Erythroblast (primary cell): ENCODE results near the gene NXN.

Source experiments
- GATA1 ChIP-seq: IDR thresholded peaks from 2 replicates; pipeline ENCODE4 v1.6.1; 2011; ENCODE audit warnings: low read depth, mild to moderate bottlenecking, control low read depth, low read length, moderate library complexity
- POLR2A ChIP-seq: IDR thresholded peaks from 2 replicates; pipeline ENCODE4 v1.6.1; 2011; ENCODE audit warnings: mild to moderate bottlenecking, low read length

DNA sequence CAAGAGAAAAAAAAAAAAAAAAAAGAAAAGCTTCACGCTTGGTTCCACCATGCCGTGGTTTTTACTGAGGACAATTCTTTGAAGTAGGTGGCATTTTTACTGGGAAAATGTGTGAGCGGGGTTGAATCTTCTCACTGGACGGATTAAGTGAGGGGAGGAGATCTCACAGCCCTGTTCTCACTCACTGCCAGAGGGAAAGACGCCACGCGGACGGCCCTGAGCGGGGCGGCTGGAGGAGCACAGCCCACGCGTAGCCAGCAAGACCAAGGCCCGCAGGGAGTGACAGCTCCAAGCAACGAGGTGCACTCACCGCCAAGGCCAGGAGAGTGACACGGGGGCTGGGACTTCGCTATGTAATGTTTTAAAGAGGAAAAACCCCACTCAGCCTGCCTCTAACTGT, 154.4 kb downstream of the NXN start:
- TF ChIP-seq POLR2A = no peak
- no peak for TF ChIP-seq GATA1
